MM.1S (cell line): Measurements from ENCODE around the gene BEND7.

Experiments
- DNase-seq: peaks from one replicate; pipeline ENCODE4 v3.0.0-alpha.2; 2015
- H2AFZ ChIP-seq: fragments of 300-600 bp; sonication (generic); 2 replicates; pipeline ENCODE4 v1.6.0; 2016; ENCODE audit warnings: antibody characterized with exemption, low read length
- H3F3A ChIP-seq: fragments of 300-600 bp; sonication (generic); 2 replicates; pipeline ENCODE4 v1.6.1; 2016; ENCODE audit warnings: mild to moderate bottlenecking, antibody characterized with exemption, low read length, moderate library complexity, mixed read lengths; ENCODE audit not compliant: insufficient read depth
- H3K27ac ChIP-seq: fragments of 300-600 bp; sonication (generic); 2 replicates; pipeline ENCODE4 v1.5.1; 2016; ENCODE audit warnings: mild to moderate bottlenecking, low read length
- H3K27me3 ChIP-seq: fragments of 300-600 bp; sonication (generic); replicated peaks from 2 replicates; pipeline ENCODE4 v1.6.0; 2016; ENCODE audit warnings: low read length; ENCODE audit not compliant: insufficient read depth
- H3K36me3 ChIP-seq: fragments of 300-600 bp; sonication (generic); replicated peaks from 2 replicates; pipeline ENCODE4 v1.6.1; 2016; ENCODE audit warnings: mild to moderate bottlenecking, low read length, mixed read lengths; ENCODE audit not compliant: insufficient read depth
- H3K4me1 ChIP-seq: fragments of 300-600 bp; sonication (generic); 2 replicates; pipeline ENCODE4 v1.6.1; 2016; ENCODE audit warnings: low read length, mixed read lengths
- H3K4me2 ChIP-seq: fragments of 300-600 bp; sonication (generic); 2 replicates; pipeline ENCODE4 v1.6.0; 2016; ENCODE audit warnings: low read depth, low read length
- H3K4me3 ChIP-seq: fragments of 300-600 bp; sonication (generic); 2 replicates; pipeline ENCODE4 v1.5.1; 2016; ENCODE audit warnings: low read length, mixed read lengths
- H3K79me2 ChIP-seq: fragments of 300-600 bp; sonication (generic); 2 replicates; pipeline ENCODE4 v1.6.1; 2016; ENCODE audit warnings: mixed run types, low read length, mixed read lengths
- H3K9ac ChIP-seq: fragments of 300-600 bp; sonication (generic); 2 replicates; pipeline ENCODE4 v1.6.1; 2016; ENCODE audit warnings: low read length, mixed read lengths
- H3K9me2 ChIP-seq: fragments of 300-600 bp; sonication (generic); replicated peaks from 2 replicates; pipeline ENCODE4 v1.6.1; 2016; ENCODE audit warnings: mild to moderate bottlenecking, low read length, mixed read lengths; ENCODE audit not compliant: insufficient read depth
- H3K9me3 ChIP-seq: fragments of 300-600 bp; sonication (generic); replicated peaks from 2 replicates; pipeline ENCODE4 v1.6.1; 2016; ENCODE audit warnings: mild to moderate bottlenecking, low read length, mixed read lengths; ENCODE audit not compliant: insufficient read depth
- H4K20me1 ChIP-seq: fragments of 300-600 bp; sonication (generic); 2 replicates; pipeline ENCODE4 v1.6.1; 2016; ENCODE audit warnings: mild to moderate bottlenecking, low read length, moderate library complexity, mixed read lengths; ENCODE audit not compliant: insufficient read depth
- EZH2 ChIP-seq: fragments of 300-600 bp; sonication (generic); optimal IDR thresholded peaks from 2 replicates; pipeline ENCODE3; 2017; ENCODE audit warnings: low read depth, mild to moderate bottlenecking, antibody characterized with exemption, low read length, mixed read lengths
- EZH2phosphoT487 ChIP-seq: fragments of 300-600 bp; sonication (generic); IDR thresholded peaks from 2 replicates; pipeline ENCODE4 v1.6.1; 2018; ENCODE audit warnings: antibody characterized with exemption, low read length
- TF ChIP-seq, protein P1 (sequence below): fragments of 300-600 bp; sonication (generic); IDR thresholded peaks from 2 replicates; pipeline ENCODE4 v1.5.1; 2016; ENCODE audit warnings: antibody characterized with exemption, low read length, mixed read lengths

BEND7 gene

DNA sequence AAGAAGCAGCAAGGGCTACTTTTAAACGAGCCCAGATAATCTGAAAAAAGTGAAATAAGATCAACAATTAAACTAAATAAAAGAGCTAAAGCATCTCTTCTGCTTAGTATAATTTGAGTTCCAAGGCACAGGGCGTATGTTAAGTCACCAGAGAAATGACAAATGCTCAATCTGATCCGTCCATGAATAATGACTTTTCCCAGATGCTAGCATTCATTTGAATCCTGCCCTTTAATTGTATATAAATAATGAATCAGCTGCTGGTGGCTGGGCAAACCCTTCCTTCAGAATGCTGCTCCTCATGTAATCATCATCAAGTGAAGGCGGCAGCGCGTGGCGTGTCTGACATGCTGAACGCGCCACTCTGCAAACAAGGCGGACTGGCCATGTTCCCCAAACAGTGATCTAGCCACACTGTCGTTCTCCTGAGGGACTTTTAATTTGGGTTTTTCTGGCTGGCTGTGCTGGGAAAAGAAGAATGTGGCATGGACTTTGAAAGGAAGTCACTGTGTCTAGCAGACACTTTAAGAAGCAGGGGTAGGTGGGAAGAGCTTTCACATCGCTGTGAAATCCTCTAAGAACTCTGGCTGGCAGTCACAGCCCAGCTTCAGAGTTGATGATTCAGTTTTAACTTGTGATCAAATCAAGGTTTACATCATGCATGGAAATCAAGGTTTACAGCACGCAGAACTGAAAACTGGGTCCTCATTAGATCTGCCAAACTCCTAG lies 70.7 kb downstream of the BEND7 start:
- Histone ChIP-seq H3K27me3 (no peaks in the 10 kb centered on the region), H3K79me2 (no peaks in the 10 kb centered on the region), H3K4me3 (no peak overlapping the region), H3K9me3 (no peaks in the 10 kb centered on the region), H3K4me1 (no peaks in the 10 kb centered on the region), H2AFZ (no peak overlapping the region), H3K9me2 (no peaks in the 10 kb centered on the region), H3K27ac (no peak overlapping the region), H3K4me2 (no peak overlapping the region), H3F3A (no peaks in the 10 kb centered on the region), H4K20me1 (no peaks in the 10 kb centered on the region), H3K9ac (no peak overlapping the region), H3K36me3 (no peaks in the 10 kb centered on the region)
- DNase-seq, result no peak
- TF ChIP-seq EZH2 (no peak), EZH2phosphoT487 (no peak)
- TF ChIP-seq, protein P1, sequence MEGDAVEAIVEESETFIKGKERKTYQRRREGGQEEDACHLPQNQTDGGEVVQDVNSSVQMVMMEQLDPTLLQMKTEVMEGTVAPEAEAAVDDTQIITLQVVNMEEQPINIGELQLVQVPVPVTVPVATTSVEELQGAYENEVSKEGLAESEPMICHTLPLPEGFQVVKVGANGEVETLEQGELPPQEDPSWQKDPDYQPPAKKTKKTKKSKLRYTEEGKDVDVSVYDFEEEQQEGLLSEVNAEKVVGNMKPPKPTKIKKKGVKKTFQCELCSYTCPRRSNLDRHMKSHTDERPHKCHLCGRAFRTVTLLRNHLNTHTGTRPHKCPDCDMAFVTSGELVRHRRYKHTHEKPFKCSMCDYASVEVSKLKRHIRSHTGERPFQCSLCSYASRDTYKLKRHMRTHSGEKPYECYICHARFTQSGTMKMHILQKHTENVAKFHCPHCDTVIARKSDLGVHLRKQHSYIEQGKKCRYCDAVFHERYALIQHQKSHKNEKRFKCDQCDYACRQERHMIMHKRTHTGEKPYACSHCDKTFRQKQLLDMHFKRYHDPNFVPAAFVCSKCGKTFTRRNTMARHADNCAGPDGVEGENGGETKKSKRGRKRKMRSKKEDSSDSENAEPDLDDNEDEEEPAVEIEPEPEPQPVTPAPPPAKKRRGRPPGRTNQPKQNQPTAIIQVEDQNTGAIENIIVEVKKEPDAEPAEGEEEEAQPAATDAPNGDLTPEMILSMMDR, result no peak

DNA sequence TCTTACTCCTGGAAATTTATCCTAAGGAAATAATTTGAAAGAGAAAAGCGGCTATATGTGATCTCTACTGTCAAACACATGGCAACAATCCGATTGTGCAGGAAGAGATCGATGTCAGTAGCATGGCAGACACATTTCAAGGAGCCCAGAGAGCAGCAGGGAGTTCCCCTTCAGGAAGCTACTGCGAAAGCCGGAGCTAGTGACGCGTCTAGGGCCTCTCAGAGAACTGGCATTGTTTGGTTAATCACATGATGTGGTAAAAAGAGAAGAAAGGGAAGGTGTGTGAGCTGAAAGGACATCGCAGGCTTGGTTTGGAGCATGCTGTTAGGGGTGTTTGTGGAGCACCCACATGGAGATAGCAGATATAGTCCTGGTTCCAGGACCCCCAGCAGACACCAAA lies 74.9 kb downstream of the BEND7 start:
- no peaks in the 10 kb centered on the region for H3K9me3 ChIP-seq
- no peaks in the 10 kb centered on the region for H3K27me3 ChIP-seq
- H3K9me2 ChIP-seq, result no peaks in the 10 kb centered on the region
- H3F3A ChIP-seq, result no peaks in the 10 kb centered on the region
- H3K4me1 ChIP-seq, result no peaks in the 10 kb centered on the region
- H3K27ac ChIP-seq, result no peak overlapping the region
- H3K79me2 ChIP-seq, result no peaks in the 10 kb centered on the region
- no peak overlapping the region for H3K4me2 ChIP-seq
- H3K9ac ChIP-seq, result no peak overlapping the region
- no peaks in the 10 kb centered on the region for H3K36me3 ChIP-seq
- TF ChIP-seq, protein P1, result no peak
- TF ChIP-seq EZH2phosphoT487 (no peak), EZH2 (no peak)
- no peaks in the 10 kb centered on the region for H4K20me1 ChIP-seq
- H2AFZ ChIP-seq, result no peak overlapping the region
- H3K4me3 ChIP-seq, result no peak overlapping the region
- DNase-seq, result no peak

DNA sequence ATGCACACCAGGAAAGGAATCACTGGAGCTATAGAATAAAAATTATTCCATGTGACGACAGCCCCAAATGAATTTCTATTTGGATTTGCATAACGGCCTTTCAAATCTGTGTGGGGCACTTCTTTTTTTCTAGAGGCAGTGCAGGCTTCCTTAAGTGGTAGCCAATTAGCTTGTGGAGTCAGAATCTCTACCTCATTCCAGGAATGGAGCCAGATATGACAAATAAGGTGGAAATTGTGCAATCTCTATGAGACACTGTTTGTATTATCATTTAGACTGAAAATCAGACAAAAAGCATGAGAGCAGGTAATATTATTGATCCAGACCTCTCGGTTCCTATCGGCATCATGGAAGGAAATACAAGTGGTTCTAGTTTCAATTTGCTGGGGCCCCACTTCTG lies 78.7 kb downstream of the BEND7 start:
- no peak overlapping the region for H3K4me2 ChIP-seq
- H4K20me1 ChIP-seq, result no peaks in the 10 kb centered on the region
- no peaks in the 10 kb centered on the region for H3K4me1 ChIP-seq
- no peaks in the 10 kb centered on the region for H3K36me3 ChIP-seq
- H3K9me3 ChIP-seq, result no peaks in the 10 kb centered on the region
- H3F3A ChIP-seq, result no peaks in the 10 kb centered on the region
- no peak overlapping the region for H2AFZ ChIP-seq
- no peak for DNase-seq
- no peaks in the 10 kb centered on the region for H3K9me2 ChIP-seq
- no peak overlapping the region for H3K4me3 ChIP-seq
- H3K27ac ChIP-seq, result no peak overlapping the region
- H3K79me2 ChIP-seq, result no peaks in the 10 kb centered on the region
- TF ChIP-seq EZH2phosphoT487 (no peak), EZH2 (no peak)
- TF ChIP-seq, protein P1, result no peak
- no peak overlapping the region for H3K9ac ChIP-seq
- H3K27me3 ChIP-seq, result no peaks in the 10 kb centered on the region
